ENCODE data around the gene WNT5A.
"Not testable (repeated sequence)": the region's sequence is repeated elsewhere in the genome, so short reads cannot be mapped to it uniquely, and the experiment has no call there.

Gene WNT5A

GRCh38 chr3:55519019-55519418 lies 31.9 kb upstream of the WNT5A start:
- Histone ChIP-seq H3K27me3 (ENCODE audit: control insufficient read depth, insufficient read depth, low read length) (peaks cover 3% of the 10 kb centered on the region), H3K9ac (ENCODE audit: low read depth, low read length) (no peak overlapping the region), H3K4me1 (ENCODE audit: control insufficient read depth, insufficient read depth, low read length) (peaks cover 25% of the 10 kb centered on the region), H3K36me3 (ENCODE audit: control insufficient read depth, insufficient read depth, low read length) (no peaks in the 10 kb centered on the region), H3K9me3 (ENCODE audit: control insufficient read depth, insufficient read depth, low read length) (no peaks in the 10 kb centered on the region), H3K4me3 (ENCODE audit: low read depth, low read length) (no peak overlapping the region)

- peaks cover 25% of the 10 kb centered on the region for H3K4me1 ChIP-seq (ENCODE audit: control insufficient read depth, insufficient read depth, low read length)
- H3K27me3 ChIP-seq (ENCODE audit: control insufficient read depth, insufficient read depth, low read length) = no peaks in the 10 kb centered on the region
- H3K9ac ChIP-seq (ENCODE audit: low read depth, low read length) = no peak overlapping the region
- no peaks in the 10 kb centered on the region for H3K9me3 ChIP-seq (ENCODE audit: control insufficient read depth, insufficient read depth, low read length)
- H3K36me3 ChIP-seq (ENCODE audit: control insufficient read depth, insufficient read depth, low read length) = no peaks in the 10 kb centered on the region
- no peak overlapping the region for H3K4me3 ChIP-seq (ENCODE audit: low read depth, low read length)
Measured at GRCh38 chr3:55518451-55518850, 31.3 kb upstream of the WNT5A start.

- H3K4me3 ChIP-seq (ENCODE audit: low read depth, low read length) = no peak overlapping the region
- H3K4me1 ChIP-seq (ENCODE audit: control insufficient read depth, insufficient read depth, low read length) = peaks cover 23% of the 10 kb centered on the region
- H3K36me3 ChIP-seq (ENCODE audit: control insufficient read depth, insufficient read depth, low read length) = no peaks in the 10 kb centered on the region
- H3K9me3 ChIP-seq (ENCODE audit: control insufficient read depth, insufficient read depth, low read length) = no peaks in the 10 kb centered on the region
- H3K27me3 ChIP-seq (ENCODE audit: control insufficient read depth, insufficient read depth, low read length) = no peaks in the 10 kb centered on the region
- H3K9ac ChIP-seq (ENCODE audit: low read depth, low read length) = no peak overlapping the region
Measured at GRCh38 chr3:55516392-55517030, 29.4 kb upstream of the WNT5A start.

- Histone ChIP-seq H3K9me3 (ENCODE audit: control insufficient read depth, insufficient read depth, low read length) (no peaks in the 10 kb centered on the region), H3K4me3 (ENCODE audit: low read depth, low read length) (no peak overlapping the region), H3K4me1 (ENCODE audit: control insufficient read depth, insufficient read depth, low read length) (peaks cover 15% of the 10 kb centered on the region), H3K36me3 (ENCODE audit: control insufficient read depth, insufficient read depth, low read length) (no peaks in the 10 kb centered on the region), H3K27me3 (ENCODE audit: control insufficient read depth, insufficient read depth, low read length) (no peaks in the 10 kb centered on the region), H3K9ac (ENCODE audit: low read depth, low read length) (no peak overlapping the region)
Measured at GRCh38 chr3:55515550-55516246, 28.6 kb upstream of the WNT5A start.

- Histone ChIP-seq H3K36me3 (ENCODE audit: control insufficient read depth, insufficient read depth, low read length) (no peaks in the 10 kb centered on the region), H3K4me1 (ENCODE audit: control insufficient read depth, insufficient read depth, low read length) (peaks cover 15% of the 10 kb centered on the region), H3K27me3 (ENCODE audit: control insufficient read depth, insufficient read depth, low read length) (no peaks in the 10 kb centered on the region), H3K9me3 (ENCODE audit: control insufficient read depth, insufficient read depth, low read length) (no peaks in the 10 kb centered on the region), H3K9ac (ENCODE audit: low read depth, low read length) (no peak overlapping the region), H3K4me3 (ENCODE audit: low read depth, low read length) (no peak overlapping the region)
Measured at GRCh38 chr3:55514962-55515361, 27.9 kb upstream of the WNT5A start.

DNA sequence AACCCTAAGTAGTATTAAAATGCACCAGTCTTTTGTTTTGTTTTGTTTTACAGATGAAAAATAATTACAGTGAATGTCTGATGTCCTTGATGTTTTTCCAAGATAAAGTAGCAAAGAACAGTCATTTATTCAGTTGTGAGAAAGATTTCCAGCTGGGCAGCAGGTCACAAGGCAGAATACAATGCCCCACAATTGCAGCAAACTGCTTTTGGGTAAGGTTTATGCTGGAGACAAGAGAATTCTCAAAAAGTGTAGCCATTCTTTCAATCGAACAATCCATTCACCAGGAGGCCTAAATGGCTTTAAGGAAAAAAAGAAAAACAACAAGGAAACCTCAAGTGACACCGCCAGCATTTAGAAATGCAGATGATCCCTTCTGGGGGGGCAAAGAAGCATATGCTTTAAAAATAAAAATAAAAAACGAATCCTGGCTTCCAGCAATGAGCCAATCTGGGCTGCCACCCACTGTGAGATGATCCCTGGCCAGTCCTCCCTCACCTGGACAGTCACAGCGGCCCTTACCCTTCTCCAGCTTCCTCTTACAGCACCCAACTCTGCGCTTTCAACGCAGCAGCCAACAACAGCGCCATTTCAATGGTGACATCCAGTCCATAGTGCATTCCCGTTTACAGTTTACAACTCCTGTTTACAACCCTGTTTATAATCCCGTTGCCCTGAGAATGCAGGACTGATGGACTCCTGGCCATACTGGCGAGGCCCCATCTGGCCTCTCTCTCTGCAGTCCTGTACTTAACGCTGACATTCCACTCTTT lies 25.7 kb upstream of the WNT5A start:
- no peaks in the 10 kb centered on the region for H3K27me3 ChIP-seq (ENCODE audit: control insufficient read depth, insufficient read depth, low read length)
- no peaks in the 10 kb centered on the region for H3K36me3 ChIP-seq (ENCODE audit: control insufficient read depth, insufficient read depth, low read length)
- no peak overlapping the region for H3K4me3 ChIP-seq (ENCODE audit: low read depth, low read length)
- no peaks in the 10 kb centered on the region for H3K9me3 ChIP-seq (ENCODE audit: control insufficient read depth, insufficient read depth, low read length)
- no peak overlapping the region for H3K9ac ChIP-seq (ENCODE audit: low read depth, low read length)
- H3K4me1 ChIP-seq (ENCODE audit: control insufficient read depth, insufficient read depth, low read length) = peaks cover 15% of the 10 kb centered on the region

DNA sequence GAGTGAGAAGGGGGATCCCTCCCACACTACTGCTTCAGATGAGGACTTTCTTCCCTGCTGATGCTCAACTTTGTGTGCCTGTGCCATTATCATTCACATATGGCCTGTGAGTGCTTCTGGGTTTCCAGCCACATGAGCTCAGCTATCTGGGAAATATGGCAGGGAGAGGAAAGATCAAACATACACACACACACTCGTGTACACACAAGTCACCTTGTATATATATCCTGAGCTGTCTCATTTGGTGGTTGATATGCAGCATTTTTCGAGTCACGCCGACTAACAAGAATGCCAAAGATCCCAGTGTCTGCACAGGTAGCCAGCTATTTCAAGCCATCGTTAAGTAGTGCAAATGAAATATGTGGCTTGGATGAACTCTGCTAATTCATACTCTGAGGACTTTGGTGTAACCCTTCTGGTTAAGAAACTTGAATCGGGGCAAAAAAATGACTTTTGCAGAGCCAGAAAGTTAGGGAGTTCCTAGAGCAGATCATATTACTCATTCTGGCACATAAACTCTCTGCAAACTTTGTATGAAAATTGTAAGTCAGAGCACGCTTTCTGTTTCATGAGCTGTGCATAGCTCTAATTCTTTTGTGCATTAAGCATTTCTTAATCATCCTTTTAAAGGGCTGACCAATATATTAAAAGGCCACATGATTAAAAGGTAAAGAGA lies 24.9 kb upstream of the WNT5A start:
- H3K9me3 ChIP-seq (ENCODE audit: control insufficient read depth, insufficient read depth, low read length) = no peaks in the 10 kb centered on the region
- H3K9ac ChIP-seq (ENCODE audit: low read depth, low read length) = no peak overlapping the region
- H3K4me3 ChIP-seq (ENCODE audit: low read depth, low read length) = no peak overlapping the region
- peaks cover 15% of the 10 kb centered on the region for H3K4me1 ChIP-seq (ENCODE audit: control insufficient read depth, insufficient read depth, low read length)
- H3K27me3 ChIP-seq (ENCODE audit: control insufficient read depth, insufficient read depth, low read length) = no peaks in the 10 kb centered on the region
- no peaks in the 10 kb centered on the region for H3K36me3 ChIP-seq (ENCODE audit: control insufficient read depth, insufficient read depth, low read length)

GRCh38 chr3:55508335-55508734 lies 21.2 kb upstream of the WNT5A start:
- Histone ChIP-seq H3K9ac (ENCODE audit: low read depth, low read length) (no peak overlapping the region), H3K36me3 (ENCODE audit: control insufficient read depth, insufficient read depth, low read length) (no peaks in the 10 kb centered on the region), H3K4me3 (ENCODE audit: low read depth, low read length) (no peak overlapping the region), H3K27me3 (ENCODE audit: control insufficient read depth, insufficient read depth, low read length) (no peaks in the 10 kb centered on the region), H3K4me1 (ENCODE audit: control insufficient read depth, insufficient read depth, low read length) (peaks cover 12% of the 10 kb centered on the region), H3K9me3 (ENCODE audit: control insufficient read depth, insufficient read depth, low read length) (no peaks in the 10 kb centered on the region)

DNA sequence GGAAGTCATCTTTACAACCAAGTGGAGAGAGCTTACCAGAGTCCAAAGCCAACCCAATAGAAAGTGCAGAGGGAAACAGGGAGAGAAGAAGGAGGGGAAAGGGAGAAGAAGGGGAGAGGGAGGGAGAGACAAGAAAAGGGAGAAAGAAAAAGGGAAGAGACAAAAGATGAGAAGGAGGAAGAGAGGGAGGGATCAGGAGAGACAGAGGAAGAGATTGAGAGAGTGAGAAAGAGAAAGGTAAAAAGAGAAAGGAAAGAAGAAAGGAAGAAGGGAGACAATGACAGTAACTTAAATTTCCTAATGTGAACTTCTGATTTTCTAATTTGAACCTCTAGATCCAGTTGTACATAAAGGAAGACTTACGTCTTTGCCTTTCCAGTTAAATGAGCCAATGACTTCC lies 20.7 kb upstream of the WNT5A start:
- Histone ChIP-seq H3K27me3 (ENCODE audit: control insufficient read depth, insufficient read depth, low read length) (no peaks in the 10 kb centered on the region), H3K36me3 (ENCODE audit: control insufficient read depth, insufficient read depth, low read length) (no peaks in the 10 kb centered on the region), H3K4me3 (ENCODE audit: low read depth, low read length) (no peak overlapping the region), H3K9ac (ENCODE audit: low read depth, low read length) (no peak overlapping the region), H3K9me3 (ENCODE audit: control insufficient read depth, insufficient read depth, low read length) (no peaks in the 10 kb centered on the region), H3K4me1 (ENCODE audit: control insufficient read depth, insufficient read depth, low read length) (peaks cover 10% of the 10 kb centered on the region)

GRCh38 chr3:55505776-55506175 lies 18.7 kb upstream of the WNT5A start:
- Histone ChIP-seq H3K4me3 (ENCODE audit: low read depth, low read length) (no peak overlapping the region), H3K27me3 (ENCODE audit: control insufficient read depth, insufficient read depth, low read length) (no peaks in the 10 kb centered on the region), H3K4me1 (ENCODE audit: control insufficient read depth, insufficient read depth, low read length) (no peaks in the 10 kb centered on the region), H3K36me3 (ENCODE audit: control insufficient read depth, insufficient read depth, low read length) (no peaks in the 10 kb centered on the region), H3K9me3 (ENCODE audit: control insufficient read depth, insufficient read depth, low read length) (no peaks in the 10 kb centered on the region), H3K9ac (ENCODE audit: low read depth, low read length) (no peak overlapping the region)

- H3K4me3 ChIP-seq (ENCODE audit: low read depth, low read length); H3K27me3 ChIP-seq (ENCODE audit: control insufficient read depth, insufficient read depth, low read length); H3K9me3 ChIP-seq (ENCODE audit: control insufficient read depth, insufficient read depth, low read length); H3K4me1 ChIP-seq (ENCODE audit: control insufficient read depth, insufficient read depth, low read length); H3K36me3 ChIP-seq (ENCODE audit: control insufficient read depth, insufficient read depth, low read length); H3K9ac ChIP-seq (ENCODE audit: low read depth, low read length): not testable (repeated sequence)
Measured at GRCh38 chr3:55505102-55505501, 18.0 kb upstream of the WNT5A start.
